ENCODE results near the gene SMIM14. TPM values are rescaled to one million over a fixed set of nuclear protein-coding genes. Genes with fewer than 3 reads are reported as not detected.

SMIM14 gene
- total and polyA plus RNA-seq, 9 of the 15 experiments (the other 6 are each of a cell fraction or from before 2014, with no cell fraction given), result 0.98 to 3.7 (median 2.2) TPM

- TF ChIP-seq, protein P1, sequence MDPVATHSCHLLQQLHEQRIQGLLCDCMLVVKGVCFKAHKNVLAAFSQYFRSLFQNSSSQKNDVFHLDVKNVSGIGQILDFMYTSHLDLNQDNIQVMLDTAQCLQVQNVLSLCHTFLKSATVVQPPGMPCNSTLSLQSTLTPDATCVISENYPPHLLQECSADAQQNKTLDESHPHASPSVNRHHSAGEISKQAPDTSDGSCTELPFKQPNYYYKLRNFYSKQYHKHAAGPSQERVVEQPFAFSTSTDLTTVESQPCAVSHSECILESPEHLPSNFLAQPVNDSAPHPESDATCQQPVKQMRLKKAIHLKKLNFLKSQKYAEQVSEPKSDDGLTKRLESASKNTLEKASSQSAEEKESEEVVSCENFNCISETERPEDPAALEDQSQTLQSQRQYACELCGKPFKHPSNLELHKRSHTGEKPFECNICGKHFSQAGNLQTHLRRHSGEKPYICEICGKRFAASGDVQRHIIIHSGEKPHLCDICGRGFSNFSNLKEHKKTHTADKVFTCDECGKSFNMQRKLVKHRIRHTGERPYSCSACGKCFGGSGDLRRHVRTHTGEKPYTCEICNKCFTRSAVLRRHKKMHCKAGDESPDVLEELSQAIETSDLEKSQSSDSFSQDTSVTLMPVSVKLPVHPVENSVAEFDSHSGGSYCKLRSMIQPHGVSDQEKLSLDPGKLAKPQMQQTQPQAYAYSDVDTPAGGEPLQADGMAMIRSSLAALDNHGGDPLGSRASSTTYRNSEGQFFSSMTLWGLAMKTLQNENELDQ (CRISPR knock-in tag; IDR thresholded peaks at IDR 0.05; ENCODE audit: borderline replicate concordance), result no peak
- TF ChIP-seq ZNF311 (CRISPR knock-in tag; IDR thresholded peaks at IDR 0.05) (no peak), TRIM28 (IDR thresholded peaks at IDR 0.05) (peak; percentile 66; the same call in 1 of the 2 replicates), CBX5 (IDR thresholded peaks at IDR 0.05; ENCODE audit: borderline replicate concordance, low read depth) (0 out of 2 replicates have a peak, but pooled peaks have one; percentile 48), ZNF280A (IDR thresholded peaks at IDR 0.05; ENCODE audit: low read depth, partially characterized antibody) (peak; percentile 63)
Observed at GRCh38 chr4:39606747-39607146, 31.9 kb downstream of the SMIM14 start (continued).

- no peaks in the 10 kb centered on the region for H3K9me1 ChIP-seq (ENCODE audit: control insufficient read depth, insufficient read depth, low read length)
- no peaks in the 10 kb centered on the region for H3K36me3 ChIP-seq (ENCODE audit: control insufficient read depth, insufficient read depth, low read length)
- H3K27me3 ChIP-seq (ENCODE audit: control insufficient read depth in 2 of 2, insufficient read depth in 2 of 2, low read length in 2 of 2), result no peaks in the 10 kb centered on the region
- FAIRE-seq, result no peak
- intact Hi-C loops (cut with micrococcal nuclease), result no loop called here
- H3K4me2 ChIP-seq (ENCODE audit: insufficient read depth, low read length), result no peak overlapping the region
- H3K27ac ChIP-seq (ENCODE audit: extremely low read depth, low read depth, low read length), result no peak overlapping the region
- ATAC-seq, result no peak
- H3K79me2 ChIP-seq (ENCODE audit: control insufficient read depth, insufficient read depth, low read length), result no peaks in the 10 kb centered on the region
- no TSS peak for BruUV-seq (replicated peaks)
- DNase-seq (ENCODE audit: extremely low read depth in 1 of 4, low spot score in 3 of 4), result no peak
- TF ChIP-seq OTX1 (CRISPR knock-in tag; IDR thresholded peaks at IDR 0.05) (no peak), ZFX (CRISPR knock-in tag; IDR thresholded peaks at IDR 0.05) (no peak), MYNN (IDR thresholded peaks at IDR 0.05) (no peak), MYNN (CRISPR knock-in tag; IDR thresholded peaks at IDR 0.05) (no peak)
- 34% methylated on average over 3 of the region's 3 CpGs for WGBS (ENCODE audit: insufficient coverage, low coverage, missing lambda C conversion rate)
- H3K4me3 ChIP-seq, result no peak overlapping the region
- H3K9ac ChIP-seq (ENCODE audit: insufficient read depth in 1 of 2, low read depth in 2 of 2, low read length in 2 of 2), result no peak overlapping the region
- in situ Hi-C loops (cut with MboI), result no loop called here
- ChIA-PET CTCF (ENCODE audit: low intra/inter-chr PET ratio) (no interaction called here), POLR2A (interaction anchor here (0.7 kb wide), 1 partner anchor 108 kb away, joined by 3 read pairs; no protein-coding TSS in a partner anchor)
- no peaks in the 10 kb centered on the region for H3K4me1 ChIP-seq (replicated peaks in 1 of 2; ENCODE audit: control insufficient read depth in 2 of 2, insufficient read depth in 2 of 2, low read length in 2 of 2)
- H2AFZ ChIP-seq (ENCODE audit: low read depth, low read length), result no peak overlapping the region
- no peaks in the 10 kb centered on the region for H3K9me3 ChIP-seq (replicated peaks; ENCODE audit: control insufficient read depth, insufficient read depth, low read depth, low read length)
- no peaks in the 10 kb centered on the region for H4K20me1 ChIP-seq (replicated peaks; ENCODE audit: control insufficient read depth, insufficient read depth, low read length)
Observed at GRCh38 chr4:39597695-39598381, 40.8 kb downstream of the SMIM14 start.

Measured in K562 (cell line).